Psoas muscle (tissue), 8 donors: Measurements from ENCODE around the gene CDHR4. TPM values are rescaled to one million over a fixed set of nuclear protein-coding genes. Genes with fewer than 3 reads are reported as not detected.

Experiments
- ATAC-seq, 4 donors: fragments of 200-7000 bp; cut with Tn5 transposase; one replicate each; pipeline ENCODE4 v1.9.1; 2020; ENCODE audit warnings: moderate library complexity in 3 of 4, mild to moderate bottlenecking in 2 of 4
- DNase-seq, 2 donors: peaks; one replicate each; pipeline ENCODE4 v3.0.0-alpha.2; 2020
- H3K27ac ChIP-seq: fragments of 200-600 bp; one replicate; pipeline ENCODE4 v1.8.0; 2022
- H3K27me3 ChIP-seq, 3 donors: fragments of 200-600 bp in 1 of 3; one replicate each; pipeline versions ENCODE4 v1.6.1 to v1.8.0; 2013 to 2022; ENCODE audit warnings: low read length in 2 of 3, mild to moderate bottlenecking in 2 of 3, moderate library complexity in 1 of 3; ENCODE audit not compliant: insufficient read depth in 3 of 3
- H3K36me3 ChIP-seq, 2 donors: fragments of 200-600 bp in 1 of 2; one replicate each; pipeline versions ENCODE4 v1.6.1 to v1.8.0; 2013 to 2022; ENCODE audit warnings: low read depth in 1 of 2, mild to moderate bottlenecking in 1 of 2, moderate library complexity in 1 of 2; ENCODE audit not compliant: insufficient read depth in 1 of 2
- H3K4me1 ChIP-seq: fragments of 200-600 bp; one replicate; pipeline ENCODE4 v1.8.0; 2022
- H3K4me3 ChIP-seq: fragments of 200-600 bp; one replicate; pipeline ENCODE4 v1.8.0; 2022; ENCODE audit warnings: mild to moderate bottlenecking
- H3K9me3 ChIP-seq: fragments of 200-600 bp; one replicate; pipeline ENCODE4 v1.8.0; 2022
- WGBS, 3 donors: extraction: QIAGEN DNeasy Blood & Tissue Kit; methylation state at CpG; one replicate each; pipeline versions ENCODE4 v1.1.6 to v1.1.7; 2013; 5-methylcytosine and 5-hydroxymethylcytosine counted together
- intact Hi-C, 2 donors: fragments of 100-400 bp; cut with DNase I; formaldehyde crosslinking; loops; one replicate each; pipeline versions ENCODE4 v1.11.0 to v1.14.2; 2022
- polyA plus RNA-seq, 3 donors: library from polyadenylated mRNA; stranded (reverse); fragments of 200-250 nt; gene quantifications; one replicate each; pipeline ENCODE4 v1.2.3, GENCODE V29; 2013
- total RNA-seq, 4 donors: library from RNA; stranded (reverse); fragmentation: NEBNext Ultra II Directional in 2 of 4; extraction: Animal tissue kit (Norgen Biotek cat#: 25700) in 2 of 4; gene quantifications; one replicate each; pipeline versions ENCODE4 v1.2.1 to v1.2.4, GENCODE V29; 2021 to 2023
- TF ChIP-seq, protein P1 (sequence below): fragments of 200-600 bp; IDR thresholded peaks from one replicate; pipeline ENCODE4 v1.8.0; 2022; ENCODE audit warnings: antibody characterized with exemption
- donor health status: healthy with polysubstance abuse.
- donor health status: DM: no; HTN: no; CAD: no; lungs with moderate emphysema.
- donor health status: Bipolar disorder and iron deficiency.
- donor health status: healthy.
- donor health status: DM: yes; HTN: yes; CAD: no.
- donor health status: DM: no; HTN: no; CAD: no.
- donor health status: DM: no; HTN: no; CAD: no.
- donor health status: DM: yes; HTN: yes; CAD: no.

CDHR4 gene
- total and polyA plus RNA-seq, 7 donors = 0.03 to 0.28 TPM; not detected in 5

GRCh38 chr3:49799105-49799504 is 568 bp downstream of the CDHR4 start:
- Histone ChIP-seq H3K27ac (no peak overlapping the region), H3K9me3 (no peaks in the 10 kb centered on the region), H3K27me3 (no peaks in the 10 kb centered on the region), H3K4me3 (no peak overlapping the region), H3K36me3 (no peaks in the 10 kb centered on the region), H3K4me1 (peaks cover 3% of the 10 kb centered on the region)
- WGBS, 3 donors = 94 to 100% (median 94%) methylated on average over 1 of the region's 1 CpG
- peak in 1 of 2 donors; percentile 47 for DNase-seq
- ATAC-seq = no peak
- TF ChIP-seq, protein P1, sequence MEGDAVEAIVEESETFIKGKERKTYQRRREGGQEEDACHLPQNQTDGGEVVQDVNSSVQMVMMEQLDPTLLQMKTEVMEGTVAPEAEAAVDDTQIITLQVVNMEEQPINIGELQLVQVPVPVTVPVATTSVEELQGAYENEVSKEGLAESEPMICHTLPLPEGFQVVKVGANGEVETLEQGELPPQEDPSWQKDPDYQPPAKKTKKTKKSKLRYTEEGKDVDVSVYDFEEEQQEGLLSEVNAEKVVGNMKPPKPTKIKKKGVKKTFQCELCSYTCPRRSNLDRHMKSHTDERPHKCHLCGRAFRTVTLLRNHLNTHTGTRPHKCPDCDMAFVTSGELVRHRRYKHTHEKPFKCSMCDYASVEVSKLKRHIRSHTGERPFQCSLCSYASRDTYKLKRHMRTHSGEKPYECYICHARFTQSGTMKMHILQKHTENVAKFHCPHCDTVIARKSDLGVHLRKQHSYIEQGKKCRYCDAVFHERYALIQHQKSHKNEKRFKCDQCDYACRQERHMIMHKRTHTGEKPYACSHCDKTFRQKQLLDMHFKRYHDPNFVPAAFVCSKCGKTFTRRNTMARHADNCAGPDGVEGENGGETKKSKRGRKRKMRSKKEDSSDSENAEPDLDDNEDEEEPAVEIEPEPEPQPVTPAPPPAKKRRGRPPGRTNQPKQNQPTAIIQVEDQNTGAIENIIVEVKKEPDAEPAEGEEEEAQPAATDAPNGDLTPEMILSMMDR = no peak
- intact Hi-C loops = no loop called here

DNA sequence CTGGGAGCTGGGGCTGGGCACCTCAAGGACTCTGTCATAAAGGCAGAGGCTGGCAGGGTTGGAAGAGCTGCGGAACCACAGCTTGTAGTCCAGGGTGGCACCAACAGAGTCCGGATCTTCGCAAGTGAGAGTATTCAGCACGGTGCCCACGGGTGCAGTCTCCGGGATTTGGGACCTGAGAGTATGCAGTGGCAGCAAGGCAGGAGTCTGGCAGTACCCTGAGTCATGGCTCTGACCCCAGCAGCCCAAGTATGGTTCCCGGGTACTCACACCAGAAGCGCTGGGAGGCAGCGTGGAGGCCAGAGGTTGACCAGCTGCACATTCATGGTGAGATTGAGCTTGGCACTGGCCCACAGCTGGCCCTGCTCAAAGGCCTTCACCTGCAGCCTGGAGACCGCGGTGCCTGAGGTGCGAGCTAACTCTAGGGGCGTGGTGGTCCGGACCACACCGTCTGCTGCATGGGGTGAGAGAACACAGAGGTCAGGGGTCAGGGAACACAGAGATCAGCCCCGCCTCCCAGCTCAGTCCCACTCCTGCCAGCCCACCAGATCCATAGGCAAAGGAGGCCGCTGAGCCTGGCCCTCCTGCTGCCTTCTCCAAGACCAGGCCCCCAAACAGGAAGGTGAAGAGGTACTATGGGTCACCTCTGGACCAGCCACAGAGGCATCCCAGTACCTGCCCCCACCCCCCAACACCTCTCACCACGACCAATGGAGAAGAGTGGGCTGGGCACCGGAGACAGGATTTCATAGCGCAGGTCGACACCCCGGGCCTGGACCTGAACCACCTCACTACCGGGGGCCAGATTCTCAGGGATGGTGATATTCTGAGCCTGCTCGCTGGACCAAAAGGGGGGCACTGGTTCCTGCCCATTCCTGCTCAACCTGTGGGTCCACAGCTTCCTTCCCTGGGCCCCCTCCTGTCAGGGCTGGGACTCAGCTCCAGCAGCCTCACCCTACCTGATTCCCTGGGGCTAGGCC is 4.5 kb downstream of the CDHR4 start:
- Histone ChIP-seq H3K36me3 (no peaks in the 10 kb centered on the region), H3K4me1 (no peaks in the 10 kb centered on the region), H3K4me3 (no peak overlapping the region), H3K27me3 (no peaks in the 10 kb centered on the region), H3K27ac (no peak overlapping the region), H3K9me3 (no peaks in the 10 kb centered on the region)
- DNase-seq = no peak
- ATAC-seq = no peak
- TF ChIP-seq, protein P1 = no peak
- intact Hi-C loops = no loop called here
- 83 to 84% (median 84%) methylated on average over 24 of the region's 24 CpGs for WGBS, 3 donors

GRCh38 chr3:49794431-49794830 is 5.2 kb downstream of the CDHR4 start:
- Histone ChIP-seq H3K27ac (no peak overlapping the region), H3K4me3 (no peak overlapping the region), H3K9me3 (no peaks in the 10 kb centered on the region), H3K36me3 (no peaks in the 10 kb centered on the region), H3K4me1 (no peaks in the 10 kb centered on the region), H3K27me3 (no peaks in the 10 kb centered on the region)
- TF ChIP-seq, protein P1 = no peak
- WGBS, 3 donors = 79 to 81% (median 79%) methylated on average over 4 of the region's 4 CpGs
- no peak for ATAC-seq
- intact Hi-C loops = no loop called here
- no peak for DNase-seq

DNA sequence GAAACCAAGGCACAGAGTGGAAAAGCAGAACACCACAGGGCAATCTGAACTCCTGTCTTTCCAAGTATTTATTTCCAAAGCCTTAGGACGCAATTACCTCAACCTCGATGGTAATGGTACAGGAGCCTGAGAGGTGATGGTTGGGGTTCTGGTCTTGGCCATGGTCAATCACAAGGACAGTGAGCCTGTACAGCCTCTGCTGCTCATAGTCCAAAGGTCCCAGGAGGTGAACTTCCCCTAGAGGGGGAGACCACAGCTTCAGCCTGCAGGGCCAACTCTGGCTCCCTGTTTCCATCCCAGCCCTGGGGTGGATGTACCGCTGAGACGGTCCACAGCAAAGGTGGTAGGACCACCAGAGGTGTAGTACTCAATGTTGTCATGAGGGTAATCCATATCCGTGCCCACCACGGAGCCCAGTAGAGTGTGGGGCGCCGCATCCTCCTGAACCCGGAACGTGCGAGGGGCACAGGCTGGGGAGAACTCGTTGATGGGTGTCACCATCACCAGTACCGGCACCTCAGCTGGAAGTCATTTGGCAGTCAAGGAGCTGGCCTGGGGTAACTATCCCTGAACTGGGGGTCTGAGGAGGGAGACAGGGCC is 6.1 kb downstream of the CDHR4 start:
- Histone ChIP-seq H3K4me3 (no peak overlapping the region), H3K4me1 (no peaks in the 10 kb centered on the region), H3K9me3 (no peaks in the 10 kb centered on the region), H3K27ac (no peak overlapping the region), H3K27me3 (no peaks in the 10 kb centered on the region), H3K36me3 (no peaks in the 10 kb centered on the region)
- intact Hi-C loops = no loop called here
- 93 to 96% (median 94%) methylated on average over 13 of the region's 13 CpGs for WGBS, 3 donors
- TF ChIP-seq, protein P1 = no peak
- ATAC-seq (no peak), DNase-seq (no peak)
